Fibroblast of pulmonary artery (primary cell): Measurements from ENCODE around the gene ZMYM4.

Source experiments
- DNase-seq: peaks from one replicate; pipeline ENCODE4 v3.0.0-alpha.2; 2010; ENCODE audit warnings: low read depth
- H3K4me3 ChIP-seq: replicated peaks from 2 replicates; pipeline ENCODE4 v1.5.1; 2011; ENCODE audit warnings: low read depth, mild to moderate bottlenecking, control low read depth, low read length, moderate library complexity
- CTCF ChIP-seq: IDR thresholded peaks from 2 replicates; pipeline ENCODE4 v1.5.1; 2011; ENCODE audit warnings: mild to moderate bottlenecking, control low read depth, low read length, inconsistent platforms; ENCODE audit errors: missing control alignments

The ZMYM4 gene

GRCh38 chr1:35261412-35262120 is 6.9 kb upstream of the ZMYM4 start:
- no peak for DNase-seq
- no peak overlapping the region for H3K4me3 ChIP-seq
- TF ChIP-seq CTCF = no peak

GRCh38 chr1:35264035-35264434 is 4.5 kb upstream of the ZMYM4 start:
- H3K4me3 ChIP-seq = no peak overlapping the region
- no peak for DNase-seq
- no peak for TF ChIP-seq CTCF

GRCh38 chr1:35264871-35265270 is 3.6 kb upstream of the ZMYM4 start:
- TF ChIP-seq CTCF = no peak
- peak; percentile 59 for DNase-seq
- H3K4me3 ChIP-seq = no peak overlapping the region

GRCh38 chr1:35266306-35266705 is 2.2 kb upstream of the ZMYM4 start:
- no peak for DNase-seq
- no peak for TF ChIP-seq CTCF

GRCh38 chr1:35269201-35269988 is 886 bp downstream of the ZMYM4 start:
- peak; percentile 39 for DNase-seq
- TF ChIP-seq CTCF = no peak
- peak overlapping the region; percentile 78 for H3K4me3 ChIP-seq

More at GRCh38 chr1:35266306-35266705, 2.2 kb upstream of the ZMYM4 start:
- no peak overlapping the region for H3K4me3 ChIP-seq

GRCh38 chr1:35269989-35270289 is 1.4 kb downstream of the ZMYM4 start:
- no peak for TF ChIP-seq CTCF
- DNase-seq = no peak
- H3K4me3 ChIP-seq = peak overlapping the region; percentile 78
